ENCODE results near the gene SMYD3.
"Not testable (repeated sequence)": the region's sequence is repeated elsewhere in the genome, so short reads cannot be mapped to it uniquely, and the experiment has no call there.

- not testable (repeated sequence) for TF ChIP-seq CTCF (IDR thresholded peaks at IDR 0.05); EZH2 (IDR thresholded peaks at IDR 0.05; ENCODE audit: borderline replicate concordance, insufficient read depth, low read depth, low read length, poor library complexity, severe bottlenecking)
Observed at GRCh38 chr1:246329292-246329691, 177.8 kb downstream of the SMYD3 start.
